CD14-positive monocyte (primary cell): ENCODE results near the gene DNAI2. TPM values are rescaled to one million over a fixed set of nuclear protein-coding genes. Genes with fewer than 3 reads are reported as not detected.

Experiments used
- DNase-seq, 3 donors: peaks; one replicate each; pipeline ENCODE4 v3.0.0-alpha.2; 2011 to 2022
- H2AFZ ChIP-seq: 2 replicates; pipeline ENCODE4 v1.6.0; 2012; ENCODE audit warnings: mild to moderate bottlenecking, low read depth, low read length, inconsistent platforms; ENCODE audit not compliant: insufficient read depth, poor library complexity, severe bottlenecking
- H3K27ac ChIP-seq, 2 donors: 1 replicate in 1 of 2; 2 replicates in 1 of 2; pipeline ENCODE4 v1.5.1; 2012 to 2013; ENCODE audit warnings: low read length in 2 of 2, control low read depth in 1 of 2, inconsistent platforms in 1 of 2, low read depth in 1 of 2, mild to moderate bottlenecking in 1 of 2
- H3K27me3 ChIP-seq, 2 donors: one replicate each; pipeline versions ENCODE4 v1.6.0 to v1.6.1; 2011 to 2013; ENCODE audit warnings: low read length in 2 of 2; ENCODE audit not compliant: control insufficient read depth in 2 of 2, insufficient read depth in 2 of 2
- H3K36me3 ChIP-seq, 2 donors: replicated peaks in 1 of 2; 1 replicate in 1 of 2; 2 replicates in 1 of 2; pipeline versions ENCODE4 v1.5.1 to v1.6.1; 2012 to 2013; ENCODE audit warnings: low read length in 2 of 2, control low read depth in 1 of 2, inconsistent platforms in 1 of 2, mild to moderate bottlenecking in 1 of 2; ENCODE audit not compliant: insufficient read depth in 2 of 2, control insufficient read depth in 1 of 2
- H3K4me1 ChIP-seq, 2 donors: 1 replicate in 1 of 2; 2 replicates in 1 of 2; pipeline versions ENCODE4 v1.5.1 to v1.6.1; 2012 to 2013; ENCODE audit warnings: low read length in 2 of 2, control low read depth in 1 of 2, inconsistent platforms in 1 of 2, mild to moderate bottlenecking in 1 of 2, moderate library complexity in 1 of 2; ENCODE audit not compliant: insufficient read depth in 2 of 2, control insufficient read depth in 1 of 2
- H3K4me2 ChIP-seq: replicated peaks from 2 replicates; pipeline ENCODE3; 2012; ENCODE audit warnings: low read length, moderate library complexity, mild to moderate bottlenecking; ENCODE audit not compliant: poor library complexity, severe bottlenecking; ENCODE audit errors: extremely low read depth
- H3K4me3 ChIP-seq, 3 experiments: fragments of 200-600 bp in 1 of 3; sonication (generic) in 1 of 3; replicated peaks in 1 of 3; 1 replicate in 2 of 3; 2 replicates in 1 of 3; pipeline ENCODE4 v1.5.1; 2011 to 2013; ENCODE audit warnings: low read length in 3 of 3, mild to moderate bottlenecking in 3 of 3, control low read depth in 2 of 3, low read depth in 2 of 3, inconsistent platforms in 1 of 3, moderate library complexity in 1 of 3
- H3K79me2 ChIP-seq: 2 replicates; pipeline ENCODE4 v1.6.0; 2012; ENCODE audit warnings: mild to moderate bottlenecking, control low read depth, inconsistent platforms, low read length, moderate library complexity; ENCODE audit not compliant: insufficient read depth
- H3K9ac ChIP-seq: 2 replicates; pipeline ENCODE4 v1.6.0; 2017; ENCODE audit warnings: low read length, mild to moderate bottlenecking; ENCODE audit not compliant: insufficient read depth, poor library complexity, severe bottlenecking
- H3K9me3 ChIP-seq, 2 donors: replicated peaks in 1 of 2; 1 replicate in 1 of 2; 2 replicates in 1 of 2; pipeline versions ENCODE4 v1.5.1 to v1.6.1; 2012 to 2013; ENCODE audit warnings: low read length in 2 of 2, control low read depth in 1 of 2; ENCODE audit not compliant: control insufficient read depth in 1 of 2, insufficient read depth in 1 of 2
- H4K20me1 ChIP-seq: 2 replicates; pipeline ENCODE4 v1.6.0; 2012; ENCODE audit warnings: mild to moderate bottlenecking, low read length, control low read depth, moderate library complexity; ENCODE audit not compliant: insufficient read depth
- H3K27ac Mint-ChIP-seq, 7 donors: one replicate each; pipeline ENCODE4 v1.8.0; 2020; ENCODE audit warnings: mild to moderate bottlenecking in 7 of 7, mixed read lengths in 7 of 7, moderate library complexity in 6 of 7, inconsistent platforms in 2 of 7
- H3K27me3 Mint-ChIP-seq, 3 donors: one replicate each; pipeline ENCODE4 v1.8.0; 2021 to 2022; ENCODE audit warnings: low read depth in 3 of 3, mild to moderate bottlenecking in 3 of 3, mixed read lengths in 3 of 3, moderate library complexity in 3 of 3, inconsistent platforms in 1 of 3
- H3K36me3 Mint-ChIP-seq, 2 donors: one replicate each; pipeline ENCODE4 v1.8.0; 2020; ENCODE audit warnings: mixed read lengths in 2 of 2, inconsistent platforms in 1 of 2, mild to moderate bottlenecking in 1 of 2
- H3K4me1 Mint-ChIP-seq: one replicate; pipeline ENCODE4 v1.8.0; 2020; ENCODE audit warnings: mild to moderate bottlenecking, mixed read lengths
- H3K4me3 Mint-ChIP-seq, 2 donors: one replicate each; pipeline ENCODE4 v1.8.0; 2020; ENCODE audit warnings: mild to moderate bottlenecking in 2 of 2, mixed read lengths in 2 of 2, moderate library complexity in 1 of 2
- H3K9me3 Mint-ChIP-seq, 7 donors: one replicate each; pipeline ENCODE4 v1.8.0; 2020 to 2022; ENCODE audit warnings: mixed read lengths in 7 of 7, mild to moderate bottlenecking in 6 of 7, moderate library complexity in 6 of 7, inconsistent platforms in 2 of 7
- WGBS: methylation state at CpG from one replicate; pipeline ENCODE4 v1.1.5; 2013; ENCODE audit warnings: missing lambda C conversion rate; ENCODE audit not compliant: insufficient coverage; 5-methylcytosine and 5-hydroxymethylcytosine counted together
- intact Hi-C, 2 donors: fragments of 100-400 bp; cut with micrococcal nuclease; formaldehyde crosslinking; loops; one replicate each; pipeline versions ENCODE4 v1.15.0 to v1.15.1; 2023
- polyA plus RNA-seq, 3 donors: library from polyadenylated mRNA; depleted of rRNA in 1 of 3; unstranded in 2 of 3; stranded (reverse) in 1 of 3; fragments of 300-500 nt in 2 of 3; fragments of >200 nt in 1 of 3; fragmentation: Illumina TruSeq in 2 of 3; gene quantifications; 1 replicate in 2 of 3; 2 replicates in 1 of 3; pipeline ENCODE4 v1.2.3, GENCODE V29; 2012 to 2021
- TF ChIP-seq, protein P1 (sequence below): fragments of 200-600 bp; IDR thresholded peaks from one replicate; pipeline ENCODE4 v1.8.0; 2022; ENCODE audit warnings: antibody characterized with exemption, mild to moderate bottlenecking

Gene DNAI2
- polyA plus RNA-seq, 3 donors: 0.07 TPM; not detected in 2

DNA sequence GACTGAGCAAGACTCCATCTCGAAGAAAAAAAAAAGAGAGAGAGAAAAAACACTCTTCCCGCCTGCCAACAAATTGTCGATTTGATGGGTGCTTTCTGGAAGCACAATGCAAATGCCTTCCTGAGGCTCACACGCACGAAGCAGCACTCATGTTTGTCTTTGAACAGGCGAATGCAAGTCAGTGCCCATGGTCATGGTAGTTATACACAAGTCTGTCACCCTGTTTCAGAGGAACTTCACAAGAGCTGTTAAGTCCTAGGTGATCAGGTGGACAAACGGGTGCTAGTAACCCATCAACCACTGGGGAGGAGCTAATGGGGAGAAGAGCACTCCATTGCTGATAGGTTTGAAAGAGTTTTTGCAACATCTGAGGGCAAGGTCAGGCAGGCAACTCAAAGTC lies 6.5 kb upstream of the DNAI2 start:
- peaks cover 0 to 3% of the 10 kb centered on the region in 2 donors for H3K9me3 ChIP-seq
- H4K20me1 ChIP-seq: no peaks in the 10 kb centered on the region
- TF ChIP-seq, protein P1, sequence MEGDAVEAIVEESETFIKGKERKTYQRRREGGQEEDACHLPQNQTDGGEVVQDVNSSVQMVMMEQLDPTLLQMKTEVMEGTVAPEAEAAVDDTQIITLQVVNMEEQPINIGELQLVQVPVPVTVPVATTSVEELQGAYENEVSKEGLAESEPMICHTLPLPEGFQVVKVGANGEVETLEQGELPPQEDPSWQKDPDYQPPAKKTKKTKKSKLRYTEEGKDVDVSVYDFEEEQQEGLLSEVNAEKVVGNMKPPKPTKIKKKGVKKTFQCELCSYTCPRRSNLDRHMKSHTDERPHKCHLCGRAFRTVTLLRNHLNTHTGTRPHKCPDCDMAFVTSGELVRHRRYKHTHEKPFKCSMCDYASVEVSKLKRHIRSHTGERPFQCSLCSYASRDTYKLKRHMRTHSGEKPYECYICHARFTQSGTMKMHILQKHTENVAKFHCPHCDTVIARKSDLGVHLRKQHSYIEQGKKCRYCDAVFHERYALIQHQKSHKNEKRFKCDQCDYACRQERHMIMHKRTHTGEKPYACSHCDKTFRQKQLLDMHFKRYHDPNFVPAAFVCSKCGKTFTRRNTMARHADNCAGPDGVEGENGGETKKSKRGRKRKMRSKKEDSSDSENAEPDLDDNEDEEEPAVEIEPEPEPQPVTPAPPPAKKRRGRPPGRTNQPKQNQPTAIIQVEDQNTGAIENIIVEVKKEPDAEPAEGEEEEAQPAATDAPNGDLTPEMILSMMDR: no peak
- H2AFZ ChIP-seq: no peak overlapping the region
- no peak overlapping the region for H3K4me2 ChIP-seq
- no peak for DNase-seq
- H3K27ac ChIP-seq: no peak overlapping the region
- no peak overlapping the region for H3K9ac ChIP-seq
- WGBS: 99% methylated on average over 7 of the region's 7 CpGs
- Mint-ChIP-seq H3K36me3 (no peaks in the 10 kb centered on the region), H3K27ac (no peak overlapping the region), H3K9me3 (peaks cover 5 to 10% (median 7%) of the 10 kb centered on the region in 7 donors), H3K4me1 (peaks cover 10% of the 10 kb centered on the region), H3K4me3 (no peak overlapping the region), H3K27me3 (peaks cover 14 to 23% (median 18%) of the 10 kb centered on the region in 3 donors)
- H3K36me3 ChIP-seq: no peaks in the 10 kb centered on the region
- peaks cover 0 to 6% of the 10 kb centered on the region in 2 donors for H3K27me3 ChIP-seq
- H3K4me1 ChIP-seq: no peaks in the 10 kb centered on the region
- no peaks in the 10 kb centered on the region for H3K79me2 ChIP-seq
- intact Hi-C loops: no loop called here
- H3K4me3 ChIP-seq: no peak overlapping the region

DNA sequence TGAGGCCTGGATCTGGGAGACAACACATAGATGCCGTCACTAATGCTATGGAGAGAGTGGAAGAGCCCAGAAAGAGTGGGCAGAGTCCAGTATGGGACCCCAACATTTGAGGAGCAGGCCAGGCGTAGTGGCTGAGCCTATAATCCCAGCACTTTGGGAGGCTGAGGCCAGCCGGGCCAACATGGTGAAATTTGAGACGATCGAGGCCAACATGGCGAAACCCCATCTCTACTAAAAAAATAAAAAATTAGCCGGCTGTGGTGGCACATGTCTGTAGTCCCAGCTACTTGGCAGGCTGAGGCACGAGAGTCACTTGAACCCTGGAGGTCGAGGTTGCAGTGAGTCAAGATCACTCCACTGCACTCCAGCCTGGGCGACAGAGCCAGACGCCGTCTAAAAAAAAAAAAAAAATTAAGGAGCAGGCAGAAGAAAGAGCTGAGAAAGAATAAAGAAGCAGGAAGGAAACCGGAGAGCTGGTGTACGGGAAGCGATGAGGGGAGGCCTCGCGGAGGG lies 6.0 kb upstream of the DNAI2 start:
- Histone ChIP-seq H3K79me2 (no peaks in the 10 kb centered on the region), H3K27me3 (peaks cover 0 to 7% of the 10 kb centered on the region in 2 donors), H3K4me3 (no peak overlapping the region), H4K20me1 (no peaks in the 10 kb centered on the region), H2AFZ (no peak overlapping the region), H3K27ac (no peak overlapping the region), H3K9me3 (peaks cover 0 to 3% of the 10 kb centered on the region in 2 donors), H3K36me3 (no peaks in the 10 kb centered on the region), H3K9ac (no peak overlapping the region), H3K4me1 (no peaks in the 10 kb centered on the region), H3K4me2 (no peak overlapping the region)
- Mint-ChIP-seq H3K27ac (no peak overlapping the region), H3K4me1 (peaks cover 10% of the 10 kb centered on the region), H3K4me3 (peak overlapping the region in 1 of 2 donors; percentile 27), H3K9me3 (peaks cover 5 to 10% (median 7%) of the 10 kb centered on the region in 7 donors), H3K36me3 (no peaks in the 10 kb centered on the region), H3K27me3 (peaks cover 16 to 28% (median 17%) of the 10 kb centered on the region in 3 donors)
- TF ChIP-seq, protein P1: no peak
- 48% methylated on average over 12 of the region's 17 CpGs for WGBS
- intact Hi-C loops: no loop called here
- DNase-seq: no peak
